ENCODE measurements around the gene SLC47A1. TPM values are rescaled to one million over a fixed set of nuclear protein-coding genes. Genes with fewer than 3 reads are reported as not detected.

SLC47A1 gene
- total and polyA plus RNA-seq, 2 of the 13 experiments (the other 11 are each of a cell fraction or from before 2014, with no cell fraction given): 42.1 to 67.5 TPM

DNA sequence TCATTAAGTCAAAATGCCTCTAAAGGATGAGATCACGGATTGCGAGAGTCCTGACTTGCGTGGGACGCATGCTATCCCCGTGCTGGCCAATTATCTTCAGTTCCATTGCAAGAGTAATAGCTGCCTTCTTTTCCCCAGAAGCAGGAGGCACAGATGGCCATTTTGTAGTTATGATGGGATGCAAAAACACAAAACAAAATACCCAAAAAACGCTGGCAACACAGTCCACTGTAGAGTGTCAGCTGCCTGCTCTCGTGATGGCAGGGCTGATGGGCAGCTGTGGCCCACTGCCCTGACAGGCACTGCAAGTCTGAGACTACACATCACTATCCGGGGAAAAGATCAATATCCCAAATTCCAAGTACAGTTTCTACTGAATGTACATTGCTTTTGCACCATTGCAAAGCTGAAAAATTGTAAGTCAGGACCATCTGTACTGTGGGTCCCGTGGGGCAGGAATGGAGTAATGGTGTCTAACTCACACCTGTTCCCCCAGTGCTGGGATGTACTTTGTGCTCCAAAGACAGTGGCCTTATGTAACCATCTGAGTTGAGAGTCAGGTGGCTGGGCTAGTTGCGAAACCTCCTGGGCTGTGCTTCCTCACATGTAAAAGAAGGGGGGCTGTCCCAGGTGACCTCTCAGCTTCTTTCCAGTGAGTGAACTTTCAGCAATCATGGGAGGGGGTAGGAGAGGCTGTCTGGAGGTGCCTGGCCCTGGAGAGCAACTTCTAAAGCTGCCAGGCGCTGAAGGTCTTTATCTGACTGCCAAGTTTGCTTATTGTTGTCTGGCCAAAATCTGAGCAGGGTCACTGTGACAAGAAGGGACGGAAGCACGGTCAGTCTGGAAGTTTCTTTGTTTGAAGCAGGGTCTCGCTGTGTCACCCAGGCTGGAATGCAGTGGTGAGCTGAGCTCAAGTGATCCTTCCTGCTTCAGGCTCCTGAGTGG lies 4.7 kb downstream of the SLC47A1 start (continued):
- TF ChIP-seq HMGXB3 (CRISPR knock-in tag; IDR thresholded peaks at IDR 0.05; ENCODE audit: borderline replicate concordance) (0 out of 2 replicates have a peak, but pooled peaks have one; percentile 73), HES4 (CRISPR knock-in tag; IDR thresholded peaks at IDR 0.05; ENCODE audit: borderline replicate concordance) (no peak), ZNF749 (CRISPR knock-in tag; IDR thresholded peaks at IDR 0.05; ENCODE audit: borderline replicate concordance) (peak; percentile 32; the same call in 1 of the 2 replicates), ZNF382 (CRISPR knock-in tag; IDR thresholded peaks at IDR 0.05; ENCODE audit: borderline replicate concordance) (no peak), HNRNPL (IDR thresholded peaks at IDR 0.05; ENCODE audit: low read depth, low read length) (no peak), ZNF724P (CRISPR knock-in tag; IDR thresholded peaks at IDR 0.05; ENCODE audit: borderline replicate concordance) (no peak), TBX2 (CRISPR knock-in tag; IDR thresholded peaks at IDR 0.05; ENCODE audit: borderline replicate concordance) (peak; percentile 98), XBP1 (CRISPR knock-in tag; IDR thresholded peaks at IDR 0.05) (no peak), ZNF296 (CRISPR knock-in tag; conservative IDR thresholded peaks at IDR 0.05) (no peak), ZNF678 (CRISPR knock-in tag; IDR thresholded peaks at IDR 0.05) (0 out of 2 replicates have a peak, but pooled peaks have one; percentile 40), ZNF260 (CRISPR knock-in tag; IDR thresholded peaks at IDR 0.05; ENCODE audit: borderline replicate concordance, low read depth) (no peak), GABPB1 (CRISPR knock-in tag; IDR thresholded peaks at IDR 0.05) (peak; percentile 48; the same call in 1 of the 2 replicates), REL (CRISPR knock-in tag; conservative IDR thresholded peaks at IDR 0.05) (no peak), ZNF235 (CRISPR knock-in tag; IDR thresholded peaks at IDR 0.05; ENCODE audit: borderline replicate concordance) (no peak)
- TF ChIP-seq, protein P1, sequence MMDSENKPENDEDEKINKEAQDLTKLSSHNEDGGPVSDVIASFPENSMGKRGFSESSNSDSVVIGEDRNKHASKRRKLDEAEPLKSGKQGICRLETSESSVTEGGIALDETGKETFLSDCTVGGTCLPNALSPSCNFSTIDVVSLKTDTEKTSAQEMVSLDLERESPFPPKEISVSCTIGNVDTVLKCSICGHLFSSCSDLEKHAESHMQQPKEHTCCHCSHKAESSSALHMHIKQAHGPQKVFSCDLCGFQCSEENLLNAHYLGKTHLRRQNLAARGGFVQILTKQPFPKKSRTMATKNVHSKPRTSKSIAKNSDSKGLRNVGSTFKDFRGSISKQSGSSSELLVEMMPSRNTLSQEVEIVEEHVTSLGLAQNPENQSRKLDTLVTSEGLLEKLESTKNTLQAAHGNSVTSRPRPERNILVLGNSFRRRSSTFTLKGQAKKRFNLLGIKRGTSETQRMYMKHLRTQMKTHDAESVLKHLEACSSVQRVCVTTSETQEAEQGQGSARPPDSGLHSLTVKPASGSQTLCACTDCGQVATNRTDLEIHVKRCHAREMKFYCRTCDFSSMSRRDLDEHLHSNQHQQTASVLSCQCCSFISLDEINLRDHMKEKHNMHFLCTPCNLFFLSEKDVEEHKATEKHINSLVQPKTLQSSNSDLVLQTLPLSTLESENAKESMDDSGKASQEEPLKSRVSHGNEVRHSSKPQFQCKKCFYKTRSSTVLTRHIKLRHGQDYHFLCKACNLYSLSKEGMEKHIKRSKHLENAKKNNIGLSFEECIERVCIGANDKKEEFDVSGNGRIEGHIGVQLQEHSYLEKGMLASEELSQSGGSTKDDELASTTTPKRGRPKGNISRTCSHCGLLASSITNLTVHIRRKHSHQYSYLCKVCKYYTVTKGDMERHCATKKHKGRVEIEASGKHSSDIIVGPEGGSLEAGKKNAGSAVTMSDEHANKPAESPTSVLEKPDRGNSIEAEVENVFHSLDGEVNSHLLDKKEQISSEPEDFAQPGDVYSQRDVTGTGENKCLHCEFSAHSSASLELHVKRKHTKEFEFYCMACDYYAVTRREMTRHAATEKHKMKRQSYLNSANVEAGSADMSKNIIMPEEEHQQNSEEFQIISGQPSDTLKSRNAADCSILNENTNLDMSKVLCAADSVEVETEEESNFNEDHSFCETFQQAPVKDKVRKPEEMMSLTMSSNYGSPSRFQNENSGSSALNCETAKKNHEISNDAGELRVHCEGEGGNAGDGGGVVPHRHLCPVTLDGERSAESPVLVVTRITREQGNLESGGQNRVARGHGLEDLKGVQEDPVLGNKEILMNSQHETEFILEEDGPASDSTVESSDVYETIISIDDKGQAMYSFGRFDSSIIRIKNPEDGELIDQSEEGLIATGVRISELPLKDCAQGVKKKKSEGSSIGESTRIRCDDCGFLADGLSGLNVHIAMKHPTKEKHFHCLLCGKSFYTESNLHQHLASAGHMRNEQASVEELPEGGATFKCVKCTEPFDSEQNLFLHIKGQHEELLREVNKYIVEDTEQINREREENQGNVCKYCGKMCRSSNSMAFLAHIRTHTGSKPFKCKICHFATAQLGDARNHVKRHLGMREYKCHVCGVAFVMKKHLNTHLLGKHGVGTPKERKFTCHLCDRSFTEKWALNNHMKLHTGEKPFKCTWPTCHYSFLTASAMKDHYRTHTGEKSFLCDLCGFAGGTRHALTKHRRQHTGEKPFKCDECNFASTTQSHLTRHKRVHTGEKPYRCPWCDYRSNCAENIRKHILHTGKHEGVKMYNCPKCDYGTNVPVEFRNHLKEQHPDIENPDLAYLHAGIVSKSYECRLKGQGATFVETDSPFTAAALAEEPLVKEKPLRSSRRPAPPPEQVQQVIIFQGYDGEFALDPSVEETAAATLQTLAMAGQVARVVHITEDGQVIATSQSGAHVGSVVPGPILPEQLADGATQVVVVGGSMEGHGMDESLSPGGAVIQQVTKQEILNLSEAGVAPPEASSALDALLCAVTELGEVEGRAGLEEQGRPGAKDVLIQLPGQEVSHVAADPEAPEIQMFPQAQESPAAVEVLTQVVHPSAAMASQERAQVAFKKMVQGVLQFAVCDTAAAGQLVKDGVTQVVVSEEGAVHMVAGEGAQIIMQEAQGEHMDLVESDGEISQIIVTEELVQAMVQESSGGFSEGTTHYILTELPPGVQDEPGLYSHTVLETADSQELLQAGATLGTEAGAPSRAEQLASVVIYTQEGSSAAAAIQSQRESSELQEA (CRISPR knock-in tag; IDR thresholded peaks at IDR 0.05; ENCODE audit: not compliant biosample characterization): no peak
